Measurements from ENCODE around the gene HCRTR1. TPM values are rescaled to one million over a fixed set of nuclear protein-coding genes. Genes with fewer than 3 reads are reported as not detected.
A peak's percentile ranks its signal among the peaks of the same experiment; 100 is the strongest.

HCRTR1 gene
- total and polyA plus RNA-seq, 2 donors (not counting 1 experiment from before 2014, with no cell fraction given) = not detected

- no peaks in the 10 kb centered on the region for H3K79me2 ChIP-seq (ENCODE audit: control insufficient read depth, insufficient read depth, low read length)
- TF ChIP-seq CTCF (conservative IDR thresholded peaks at IDR 0.05 in 1 of 2, IDR thresholded peaks at IDR 0.05 in 1 of 2; ENCODE audit: low read depth in 1 of 2, low read length in 2 of 2) (no peak), EZH2 (IDR thresholded peaks at IDR 0.05; ENCODE audit: low read length, missing control alignments) (no peak)
- no peak overlapping the region for H3K4me3 ChIP-seq (replicated peaks in 1 of 4; ENCODE audit: control extremely low read depth in 1 of 4, insufficient read depth in 1 of 4, low read depth in 3 of 4, low read length in 4 of 4)
- H3K9ac ChIP-seq (ENCODE audit: insufficient read depth, low read length) = no peak overlapping the region
- H4K20me1 ChIP-seq (ENCODE audit: control insufficient read depth, extremely low read depth, insufficient read depth, low read length) = no peaks in the 10 kb centered on the region
- H3K9me3 ChIP-seq (ENCODE audit: control insufficient read depth, insufficient read depth, low read depth, low read length) = no peaks in the 10 kb centered on the region
- H3K36me3 ChIP-seq (ENCODE audit: control insufficient read depth, insufficient read depth, low read length) = peaks cover 5% of the 10 kb centered on the region
- no peak overlapping the region for H3K27ac ChIP-seq (ENCODE audit: insufficient read depth, low read length)
- H2AFZ ChIP-seq (ENCODE audit: low read length) = no peak overlapping the region
- H3K4me1 ChIP-seq (ENCODE audit: control insufficient read depth, extremely low read depth, insufficient read depth, low read length) = peaks cover 23% of the 10 kb centered on the region
- H3K27me3 ChIP-seq (ENCODE audit: control insufficient read depth, insufficient read depth, low read length) = no peaks in the 10 kb centered on the region
- no peak overlapping the region for H3K4me2 ChIP-seq (ENCODE audit: extremely low read depth, insufficient read depth, low read length)
- DNase-seq (ENCODE audit: low read depth in 2 of 2) = peak in 1 of 2 donors; percentile 80
These were observed 33.3 kb upstream of the HCRTR1 start for GRCh38 chr1:31583995-31584868.

GRCh38 chr1:31584869-31585735 lies 32.4 kb upstream of the HCRTR1 start:
- no peak overlapping the region for H3K27ac ChIP-seq (ENCODE audit: insufficient read depth, low read length)
- TF ChIP-seq EZH2 (IDR thresholded peaks at IDR 0.05; ENCODE audit: low read length, missing control alignments) = no peak
- TF ChIP-seq CTCF (conservative IDR thresholded peaks at IDR 0.05 in 1 of 2, IDR thresholded peaks at IDR 0.05 in 1 of 2; ENCODE audit: low read depth in 1 of 2, low read length in 2 of 2) = no peak
- peaks cover 23% of the 10 kb centered on the region for H3K4me1 ChIP-seq (ENCODE audit: control insufficient read depth, extremely low read depth, insufficient read depth, low read length)
- no peaks in the 10 kb centered on the region for H3K9me3 ChIP-seq (ENCODE audit: control insufficient read depth, insufficient read depth, low read depth, low read length)
- H3K27me3 ChIP-seq (ENCODE audit: control insufficient read depth, insufficient read depth, low read length) = no peaks in the 10 kb centered on the region
- no peaks in the 10 kb centered on the region for H4K20me1 ChIP-seq (ENCODE audit: control insufficient read depth, extremely low read depth, insufficient read depth, low read length)
- no peaks in the 10 kb centered on the region for H3K79me2 ChIP-seq (ENCODE audit: control insufficient read depth, insufficient read depth, low read length)
- no peak overlapping the region for H3K4me2 ChIP-seq (ENCODE audit: extremely low read depth, insufficient read depth, low read length)
- peaks cover 5% of the 10 kb centered on the region for H3K36me3 ChIP-seq (ENCODE audit: control insufficient read depth, insufficient read depth, low read length)
- H3K4me3 ChIP-seq (replicated peaks in 1 of 4; ENCODE audit: control extremely low read depth in 1 of 4, insufficient read depth in 1 of 4, low read depth in 3 of 4, low read length in 4 of 4) = no peak overlapping the region
- no peak overlapping the region for H3K9ac ChIP-seq (ENCODE audit: insufficient read depth, low read length)
- DNase-seq (ENCODE audit: low read depth in 2 of 2) = no peak
- H2AFZ ChIP-seq (ENCODE audit: low read length) = no peak overlapping the region

GRCh38 chr1:31585736-31586365 lies 31.6 kb upstream of the HCRTR1 start:
- no peaks in the 10 kb centered on the region for H4K20me1 ChIP-seq (ENCODE audit: control insufficient read depth, extremely low read depth, insufficient read depth, low read length)
- no peak overlapping the region for H3K27ac ChIP-seq (ENCODE audit: insufficient read depth, low read length)
- peaks cover 5% of the 10 kb centered on the region for H3K36me3 ChIP-seq (ENCODE audit: control insufficient read depth, insufficient read depth, low read length)
- no peak for DNase-seq (ENCODE audit: low read depth in 2 of 2)
- H2AFZ ChIP-seq (ENCODE audit: low read length) = no peak overlapping the region
- no peak for TF ChIP-seq CTCF (conservative IDR thresholded peaks at IDR 0.05 in 1 of 2, IDR thresholded peaks at IDR 0.05 in 1 of 2; ENCODE audit: low read depth in 1 of 2, low read length in 2 of 2)
- no peak for TF ChIP-seq EZH2 (IDR thresholded peaks at IDR 0.05; ENCODE audit: low read length, missing control alignments)
- H3K4me2 ChIP-seq (ENCODE audit: extremely low read depth, insufficient read depth, low read length) = no peak overlapping the region
- no peaks in the 10 kb centered on the region for H3K9me3 ChIP-seq (ENCODE audit: control insufficient read depth, insufficient read depth, low read depth, low read length)
- H3K4me3 ChIP-seq (replicated peaks in 1 of 4; ENCODE audit: control extremely low read depth in 1 of 4, insufficient read depth in 1 of 4, low read depth in 3 of 4, low read length in 4 of 4) = no peak overlapping the region
- H3K9ac ChIP-seq (ENCODE audit: insufficient read depth, low read length) = no peak overlapping the region
- no peaks in the 10 kb centered on the region for H3K27me3 ChIP-seq (ENCODE audit: control insufficient read depth, insufficient read depth, low read length)
- peaks cover 19% of the 10 kb centered on the region for H3K4me1 ChIP-seq (ENCODE audit: control insufficient read depth, extremely low read depth, insufficient read depth, low read length)
- H3K79me2 ChIP-seq (ENCODE audit: control insufficient read depth, insufficient read depth, low read length) = no peaks in the 10 kb centered on the region

Data from fibroblast of lung (primary cell).